Measurements from ENCODE around the gene ANKRD33B.
"Not testable (repeated sequence)": the region's sequence is repeated elsewhere in the genome, so short reads cannot be mapped to it uniquely, and the experiment has no call there.

ANKRD33B gene

DNA sequence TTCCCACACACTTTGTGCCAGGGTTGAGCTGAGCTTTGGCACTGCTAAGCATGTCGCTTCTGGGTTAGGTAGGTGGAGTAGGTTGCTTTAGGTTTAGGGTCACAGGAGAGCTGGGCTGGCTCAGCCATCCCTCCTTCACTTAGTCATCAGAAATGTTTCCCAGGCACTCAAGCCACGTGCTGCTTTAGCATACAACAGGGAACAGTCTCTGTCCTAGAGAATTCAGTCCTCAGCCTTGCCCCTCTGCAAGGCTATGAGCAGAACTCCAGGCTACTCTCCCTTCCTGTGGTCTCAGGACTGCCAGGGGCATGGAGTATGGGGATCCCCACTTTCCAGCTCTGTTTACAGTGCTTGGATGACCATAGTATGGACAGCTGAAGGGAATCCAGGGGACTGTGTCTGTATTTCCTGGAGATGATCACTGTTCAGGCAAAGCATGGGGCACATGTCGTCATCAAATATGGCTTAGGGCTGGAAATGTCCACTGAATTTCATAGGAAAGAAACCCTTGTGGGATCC, 7.5 kb upstream of the ANKRD33B start:
- no peak for FAIRE-seq

DNA sequence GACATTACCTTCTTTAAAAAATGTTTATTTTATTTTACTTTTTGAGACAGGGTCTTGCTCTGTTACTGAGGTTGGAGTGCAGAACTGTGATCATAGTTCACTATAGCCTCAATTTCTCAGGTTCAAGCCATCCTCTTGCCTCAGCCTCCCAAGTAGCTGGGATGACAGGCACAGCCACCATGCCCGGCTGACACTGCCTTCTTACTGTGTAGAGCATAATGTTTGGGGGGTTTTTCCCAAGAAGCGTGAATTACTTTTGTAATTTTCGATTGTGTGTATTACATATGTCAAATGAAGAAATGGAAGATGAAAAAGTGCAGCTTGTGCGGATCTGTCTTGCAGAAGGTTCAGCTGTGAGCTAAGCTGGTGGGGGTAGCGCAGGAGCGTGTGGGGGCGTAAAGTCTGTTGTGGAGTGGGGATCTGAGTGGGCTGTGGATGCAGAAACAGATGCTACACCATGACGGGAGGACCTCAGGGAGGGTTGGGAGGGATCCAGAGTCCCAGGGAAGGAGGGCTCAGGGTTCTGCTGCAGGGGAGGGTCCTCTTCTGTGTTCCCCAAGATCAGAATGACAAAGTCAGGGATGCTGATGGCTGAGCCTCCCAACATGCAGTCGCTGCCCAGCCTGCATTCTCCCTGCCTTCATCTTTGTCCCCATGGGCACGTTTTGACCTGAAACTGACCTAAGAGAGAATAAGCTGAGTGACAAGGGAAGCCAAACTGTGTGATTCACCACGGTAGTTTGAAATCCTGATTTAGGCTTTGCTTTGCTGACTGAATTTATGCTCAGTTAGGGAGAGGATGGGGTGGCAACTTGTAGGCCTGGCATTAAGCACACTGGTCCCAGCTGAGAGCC, 6.8 kb upstream of the ANKRD33B start:
- DNase-seq (ENCODE audit: insufficient read length, low spot score) (no peak), FAIRE-seq (no peak)

More for the DNA sequence above, 7.5 kb upstream of the ANKRD33B start:
- no peak for DNase-seq (ENCODE audit: insufficient read length, low spot score)

DNA sequence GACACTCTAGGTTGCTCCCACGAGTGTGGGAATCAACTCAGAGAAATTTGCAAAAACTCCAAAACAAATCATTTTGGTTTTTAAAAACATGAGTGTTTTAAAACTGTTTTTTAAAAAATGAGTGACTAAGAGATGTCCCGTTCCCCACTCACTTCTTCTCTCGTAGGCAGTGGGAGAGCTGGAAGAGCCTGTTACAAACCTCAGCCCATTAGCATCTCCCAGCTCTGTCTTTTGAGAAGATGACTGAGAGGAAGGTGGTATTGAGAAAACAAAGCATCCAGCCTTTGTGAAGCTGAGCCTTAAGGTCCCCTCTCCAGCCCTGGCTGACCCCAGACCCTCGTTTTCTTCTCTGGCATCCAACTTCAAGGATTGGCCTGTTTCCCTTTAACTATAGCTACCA, 4.7 kb upstream of the ANKRD33B start:
- DNase-seq (ENCODE audit: insufficient read length, low spot score) (no peak), FAIRE-seq (no peak)

DNA sequence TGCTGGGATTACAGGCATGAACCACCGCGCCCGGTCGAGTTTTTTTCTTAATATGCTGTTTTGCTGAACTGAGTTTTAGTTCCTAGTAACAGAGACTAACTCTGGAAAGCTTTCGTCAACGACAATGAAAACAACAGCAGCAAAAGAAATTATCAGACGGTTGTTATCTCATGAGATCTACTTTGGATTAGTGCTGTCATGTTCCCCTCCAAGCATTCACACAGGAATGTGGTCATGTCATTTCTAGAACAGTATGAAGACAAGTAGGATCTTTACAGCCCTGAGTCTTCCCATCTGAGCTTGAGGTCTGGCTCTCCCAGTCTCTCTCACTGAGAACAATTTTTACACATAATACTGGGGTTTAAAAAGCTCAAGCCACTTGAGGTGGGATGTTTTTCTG, 4.0 kb upstream of the ANKRD33B start:
- no peak for FAIRE-seq
- DNase-seq (ENCODE audit: insufficient read length, low spot score), result no peak

DNA sequence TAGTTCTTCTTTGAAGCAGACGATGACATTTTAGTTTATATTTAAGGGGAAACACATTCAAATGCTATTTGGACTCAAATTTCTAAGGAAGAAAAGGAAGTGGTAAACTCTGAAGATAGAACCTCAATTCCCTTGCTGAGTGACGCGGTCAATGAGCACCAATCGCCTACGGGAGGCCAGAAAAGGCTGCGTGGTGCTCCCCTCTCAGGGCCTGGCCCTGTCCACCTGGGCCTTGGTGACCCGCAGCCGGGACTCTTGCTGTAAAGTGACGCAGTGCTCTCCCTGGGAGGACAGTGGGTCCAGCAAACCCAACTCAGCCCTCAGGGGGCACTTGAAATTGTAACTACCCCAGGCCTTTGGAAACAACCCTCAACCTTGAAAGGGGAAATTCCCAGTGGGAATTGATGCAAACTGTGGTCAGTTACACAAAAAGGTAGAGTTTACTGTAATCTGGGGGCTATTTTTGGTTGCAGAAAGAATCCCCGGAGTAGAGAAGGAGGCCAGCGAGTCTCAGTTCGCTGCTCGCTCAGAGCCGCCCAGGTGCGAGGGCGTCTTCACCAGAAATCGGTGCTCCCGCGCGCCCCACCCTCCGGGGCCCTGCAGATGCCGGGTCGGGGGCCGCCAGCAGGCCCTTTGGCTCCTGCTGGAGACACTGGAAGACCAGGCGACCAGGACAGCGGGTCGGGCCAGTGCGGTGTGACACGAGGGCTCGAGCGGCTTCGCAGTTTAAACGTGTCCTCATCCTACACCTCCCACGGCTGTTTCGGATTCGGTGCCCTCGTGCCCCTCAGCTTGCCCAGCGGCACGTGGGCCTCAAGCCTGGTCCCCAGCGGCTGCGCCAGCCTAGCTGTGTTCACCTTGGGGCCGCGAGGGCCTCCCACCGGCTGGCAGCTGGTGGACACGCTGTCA, 1.4 kb upstream of the ANKRD33B start:
- FAIRE-seq (peak; percentile 58), DNase-seq (ENCODE audit: insufficient read length, low spot score) (no peak)

DNA sequence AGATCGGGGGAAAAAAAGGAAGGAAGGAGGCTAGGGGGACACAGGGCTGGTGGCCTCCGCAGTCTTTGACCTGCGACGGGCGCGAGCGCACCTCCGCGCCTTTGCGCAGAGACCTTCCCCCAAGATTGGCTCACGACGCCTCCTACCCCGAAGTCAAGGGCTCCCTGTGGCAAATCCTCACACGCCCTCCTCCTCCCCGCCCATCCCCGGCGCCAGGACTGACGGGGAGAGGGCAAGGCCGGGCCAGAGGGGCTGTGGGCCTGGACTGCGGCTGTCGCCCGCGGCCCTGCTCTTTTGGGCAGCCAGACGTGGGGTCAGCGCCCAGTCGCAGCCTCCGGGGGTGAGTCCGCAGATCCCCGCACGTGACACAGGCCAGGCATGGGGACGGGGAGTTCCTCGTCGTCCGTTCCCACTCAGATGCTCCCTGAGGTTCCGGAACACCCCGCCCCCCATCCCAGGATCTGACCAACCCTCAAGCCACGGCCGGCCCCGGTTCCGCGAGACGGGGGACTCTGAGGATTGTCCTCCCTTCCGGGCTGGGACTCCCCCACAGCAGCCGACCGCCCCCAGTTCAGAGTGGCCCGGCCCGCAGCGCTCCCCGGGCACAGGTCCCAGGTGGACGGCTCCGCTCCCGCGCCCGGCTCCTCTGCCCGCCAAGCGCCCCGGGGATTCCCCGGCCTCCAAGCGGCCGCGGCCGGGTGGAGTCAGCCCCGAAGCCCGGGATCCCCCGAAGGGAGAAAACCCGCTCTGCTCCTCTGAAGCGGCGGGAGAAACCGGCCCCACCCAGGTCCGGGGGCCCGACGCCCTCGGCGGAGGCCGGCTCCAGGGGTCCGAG, 543 bp upstream of the ANKRD33B start:
- DNase-seq (ENCODE audit: insufficient read length, low spot score) (no peak), FAIRE-seq (no peak)

DNA sequence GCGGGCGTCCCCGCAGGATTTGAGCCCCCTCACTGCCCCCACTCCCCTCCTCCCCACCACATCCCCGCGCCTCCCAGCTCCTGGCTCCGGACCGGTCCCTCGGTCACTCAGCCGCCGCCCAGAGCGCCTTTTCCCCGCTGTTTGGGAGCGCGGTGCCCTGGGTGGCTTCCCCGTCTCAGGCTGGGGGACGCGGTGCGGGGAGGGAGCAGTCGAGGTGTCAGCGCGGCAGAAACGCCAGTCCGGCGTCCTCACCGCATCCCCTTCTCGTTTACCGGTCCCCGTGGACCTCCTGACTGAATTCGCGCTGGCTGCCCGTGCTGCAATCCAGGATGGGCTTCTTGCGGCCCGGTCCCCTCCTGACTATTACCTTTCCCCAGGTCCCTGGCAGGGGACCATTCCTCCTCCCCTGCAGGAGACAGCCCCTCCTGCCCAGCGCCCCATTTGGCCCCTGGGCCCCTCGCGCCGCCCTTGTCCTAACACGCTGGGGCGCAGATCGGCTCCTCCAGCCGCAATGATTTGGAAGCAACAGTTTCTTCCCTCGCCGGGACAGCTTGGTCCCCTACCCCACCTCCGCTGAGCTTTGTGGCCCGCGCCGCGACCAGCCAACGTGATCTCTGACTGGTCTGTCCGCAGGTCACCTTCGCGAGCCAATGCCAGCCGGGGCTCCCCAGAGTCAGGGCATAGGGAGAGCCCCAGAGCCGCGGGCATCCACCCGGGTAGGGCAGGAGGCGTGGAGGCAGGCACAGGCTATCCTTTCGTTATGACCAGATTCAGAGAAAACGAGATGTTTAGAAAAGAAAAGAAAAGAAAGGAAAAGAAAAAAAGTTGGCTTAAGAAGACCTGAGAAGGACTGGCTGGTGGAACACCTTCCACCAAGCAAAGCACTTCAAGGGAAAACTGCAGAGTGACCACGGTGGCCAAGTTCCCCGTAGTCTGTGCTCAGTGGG, 1.2 kb downstream of the ANKRD33B start:
- FAIRE-seq, result no peak
- no peak for DNase-seq (ENCODE audit: insufficient read length, low spot score)

DNA sequence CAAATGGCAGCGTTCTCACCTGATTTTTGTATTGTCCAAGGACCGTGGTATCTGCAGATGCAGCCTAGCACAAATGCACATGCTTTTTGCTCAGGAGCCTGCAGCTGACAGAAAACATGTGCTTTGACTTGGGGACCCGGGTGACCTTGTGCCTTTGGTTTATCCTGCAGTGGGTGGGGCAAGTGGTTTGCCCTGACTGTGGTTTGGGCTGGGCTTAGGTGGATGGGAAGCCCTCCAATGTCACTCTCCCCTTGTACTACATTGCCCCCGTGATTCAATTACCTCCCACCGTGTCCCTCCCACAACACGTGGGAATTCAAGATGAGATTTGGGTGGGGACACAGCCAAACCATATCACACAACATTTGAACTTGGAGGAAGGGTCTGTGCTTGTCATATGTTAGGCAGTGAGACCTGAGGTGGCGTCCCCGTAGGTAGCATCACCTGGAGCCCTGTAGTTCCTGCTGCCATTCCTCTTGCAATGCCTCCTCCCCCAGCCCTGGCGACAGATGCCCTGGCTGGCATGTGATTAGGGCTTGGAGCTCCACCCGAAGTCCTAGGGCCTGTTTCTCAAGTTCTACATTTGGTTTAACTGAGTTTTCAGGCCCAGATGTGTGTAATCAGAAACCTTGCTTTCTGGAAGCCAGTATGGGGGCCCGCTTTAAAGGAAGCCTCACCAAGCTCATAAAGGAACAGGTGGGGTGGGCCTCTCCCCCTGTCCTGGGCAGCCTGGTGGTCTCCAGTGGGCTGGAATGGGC, 2.1 kb downstream of the ANKRD33B start:
- FAIRE-seq (peak; percentile 64), DNase-seq (ENCODE audit: insufficient read length, low spot score) (no peak)

DNA sequence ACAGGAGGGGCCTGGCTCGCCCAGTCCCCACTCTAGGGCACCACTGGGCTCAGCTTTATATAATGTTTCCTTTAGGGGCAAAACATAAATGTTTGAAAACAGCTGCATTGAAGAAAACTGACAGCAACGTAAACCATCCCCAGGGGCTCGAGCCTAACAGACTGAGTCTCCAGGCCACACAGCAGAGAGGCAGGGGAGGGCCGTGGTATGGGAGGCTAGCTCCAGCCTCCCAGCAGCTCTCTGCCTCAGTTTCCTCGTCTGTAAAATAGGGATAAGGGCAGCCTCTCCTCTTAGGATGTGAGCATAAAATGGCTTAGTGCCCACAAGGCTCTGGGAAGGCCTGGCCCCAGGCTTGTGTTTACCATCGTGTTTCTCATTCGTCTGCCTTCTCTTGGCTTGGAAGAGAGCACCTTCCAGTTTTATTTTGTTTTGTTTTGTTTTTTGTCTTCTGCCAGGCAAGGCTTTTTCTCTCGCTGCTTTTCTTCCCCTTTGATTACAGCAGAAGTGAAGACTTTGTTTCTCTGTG, 2.7 kb downstream of the ANKRD33B start:
- FAIRE-seq (no peak), DNase-seq (ENCODE audit: insufficient read length, low spot score) (no peak)

DNA sequence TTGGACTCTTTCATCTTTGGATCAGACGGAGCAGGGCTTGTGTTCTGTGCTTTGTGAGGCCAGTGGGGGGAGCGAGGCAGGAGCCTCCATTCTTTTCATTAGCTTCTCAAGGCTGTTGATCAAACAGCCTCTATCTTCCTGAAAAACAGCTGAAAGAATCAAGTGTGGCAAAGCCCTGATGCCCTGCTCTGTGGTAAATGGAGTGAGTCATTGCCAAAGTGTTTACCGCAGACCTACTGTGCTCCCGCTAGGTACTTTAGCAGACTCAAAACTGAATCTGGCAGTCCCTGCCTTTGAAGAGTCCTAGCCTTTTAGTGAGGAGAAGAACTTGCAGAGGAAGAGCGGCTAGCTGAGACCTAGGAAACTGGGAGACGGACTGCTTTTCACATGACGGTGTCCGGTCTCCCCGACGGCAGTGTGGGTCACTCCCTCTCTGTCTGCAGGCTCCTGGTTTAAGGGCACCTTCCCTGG, 3.3 kb downstream of the ANKRD33B start:
- no peak for DNase-seq (ENCODE audit: insufficient read length, low spot score)
- no peak for FAIRE-seq

DNA sequence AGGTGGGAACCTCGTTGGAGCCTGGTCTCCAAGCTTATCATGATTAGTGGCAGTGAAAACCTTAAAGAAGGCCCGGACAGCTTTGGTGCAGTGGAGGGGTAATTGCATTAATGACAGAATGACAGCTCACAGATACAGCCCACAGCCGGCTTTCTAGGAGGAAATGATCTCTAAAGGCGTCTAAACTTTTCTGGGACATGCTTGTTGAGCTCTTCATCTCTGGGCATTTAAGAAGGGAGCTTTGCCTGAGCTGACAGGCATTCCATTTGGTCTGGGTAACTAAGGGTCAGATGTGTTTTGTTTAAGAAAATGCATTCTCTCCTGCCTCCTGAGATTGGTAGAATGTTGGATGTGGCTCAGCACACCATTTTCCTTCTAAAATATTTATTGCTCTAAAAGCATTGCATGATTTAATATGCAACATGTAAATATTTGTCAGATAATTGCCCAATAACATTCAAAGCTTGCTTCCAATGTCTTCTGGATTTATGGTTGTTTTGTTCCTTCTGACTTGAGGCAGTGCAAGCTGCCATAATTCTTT, 4.0 kb downstream of the ANKRD33B start:
- DNase-seq (ENCODE audit: insufficient read length, low spot score), result no peak
- peak; percentile 18 for FAIRE-seq

DNA sequence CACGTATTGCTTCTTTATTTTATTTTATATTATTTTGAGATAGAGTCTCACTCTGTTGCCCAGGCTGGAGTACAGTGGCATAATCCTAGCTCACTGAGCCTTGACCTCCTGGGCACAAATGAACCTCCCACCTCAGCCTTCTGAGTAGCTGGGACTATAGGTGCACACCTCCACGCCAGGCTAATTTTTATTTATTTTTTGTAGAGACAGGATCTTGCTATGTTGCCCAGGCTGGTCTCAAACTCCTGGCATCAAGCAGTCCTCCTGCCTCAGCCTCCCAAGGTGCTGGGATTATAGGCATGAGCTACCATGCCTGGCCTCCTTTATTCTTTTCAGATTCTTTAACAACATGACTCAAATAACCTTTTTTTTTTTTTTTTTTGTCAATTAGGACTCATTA, 6.7 kb downstream of the ANKRD33B start:
- DNase-seq (ENCODE audit: insufficient read length, low spot score); FAIRE-seq: not testable (repeated sequence)

DNA sequence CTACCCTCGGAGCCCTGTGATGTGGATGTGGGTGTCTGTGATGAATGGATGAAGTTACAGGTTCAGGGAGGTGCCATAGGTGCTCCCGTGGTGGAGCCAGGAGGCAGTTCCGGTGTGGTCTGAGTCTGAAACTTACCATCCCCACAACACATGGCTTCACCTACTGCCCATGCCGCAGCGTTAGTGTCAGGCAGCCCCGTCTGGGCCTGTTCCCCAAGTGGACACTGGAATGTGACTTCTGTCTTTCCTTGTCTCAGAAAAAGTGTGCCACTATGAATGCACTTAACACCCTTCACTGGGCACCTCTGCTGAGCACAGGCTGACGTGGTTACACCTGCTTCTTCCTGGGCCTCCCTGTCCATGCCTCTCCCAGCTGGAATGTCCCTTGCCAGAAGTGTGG, 8.6 kb downstream of the ANKRD33B start:
- no peak for FAIRE-seq
- DNase-seq (ENCODE audit: insufficient read length, low spot score), result no peak

DNA sequence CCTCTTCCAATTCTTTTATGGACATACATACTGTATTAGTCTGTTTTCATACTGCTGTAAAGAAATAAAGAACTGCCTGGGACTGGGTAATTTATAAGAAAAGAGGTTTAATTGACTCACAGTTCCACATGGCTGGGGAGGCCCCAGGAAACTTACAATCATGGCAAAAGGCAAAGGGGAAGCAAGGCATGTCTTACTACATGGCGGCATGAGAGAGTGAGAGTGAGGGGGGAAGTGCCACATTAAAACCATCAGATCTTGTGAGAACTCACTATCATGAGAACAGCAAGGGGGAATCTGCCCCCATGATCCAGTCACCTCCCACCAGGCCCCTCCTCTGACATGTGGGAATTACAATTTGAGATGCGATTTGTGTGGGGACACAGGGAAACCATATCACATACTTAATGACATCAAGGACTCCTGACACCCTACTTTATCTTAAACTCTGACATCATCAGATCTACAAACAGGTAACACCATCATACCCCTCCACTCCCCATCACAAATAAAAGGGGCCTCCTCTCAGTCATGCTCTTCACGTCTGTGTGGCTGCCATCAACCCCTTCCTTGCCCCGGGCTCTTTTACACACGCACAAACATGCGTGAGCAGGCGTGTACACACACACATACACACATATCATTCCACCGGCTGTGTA, 9.7 kb downstream of the ANKRD33B start:
- no peak for FAIRE-seq
- no peak for DNase-seq (ENCODE audit: insufficient read length, low spot score)

DNA sequence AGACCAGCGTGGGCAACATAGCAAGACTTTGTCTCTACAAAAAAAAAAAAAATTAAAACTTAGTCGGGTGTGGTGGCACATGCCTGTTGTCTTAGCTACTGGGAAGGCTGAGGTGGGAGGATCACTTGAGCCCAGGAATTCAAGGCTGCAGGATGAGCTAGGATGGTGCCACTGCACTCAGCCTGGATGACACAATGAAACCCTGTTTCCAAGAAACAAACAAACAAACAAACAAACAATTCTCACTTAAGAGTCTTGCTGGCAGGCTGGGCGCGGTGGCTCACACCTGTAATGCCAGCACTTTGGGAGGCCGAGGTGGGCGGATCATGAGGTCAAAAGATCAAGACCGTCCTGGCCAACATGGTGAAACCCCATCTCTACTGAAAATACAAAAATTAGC, 11.0 kb downstream of the ANKRD33B start:
- DNase-seq (ENCODE audit: insufficient read length, low spot score); FAIRE-seq: not testable (repeated sequence)

DNA sequence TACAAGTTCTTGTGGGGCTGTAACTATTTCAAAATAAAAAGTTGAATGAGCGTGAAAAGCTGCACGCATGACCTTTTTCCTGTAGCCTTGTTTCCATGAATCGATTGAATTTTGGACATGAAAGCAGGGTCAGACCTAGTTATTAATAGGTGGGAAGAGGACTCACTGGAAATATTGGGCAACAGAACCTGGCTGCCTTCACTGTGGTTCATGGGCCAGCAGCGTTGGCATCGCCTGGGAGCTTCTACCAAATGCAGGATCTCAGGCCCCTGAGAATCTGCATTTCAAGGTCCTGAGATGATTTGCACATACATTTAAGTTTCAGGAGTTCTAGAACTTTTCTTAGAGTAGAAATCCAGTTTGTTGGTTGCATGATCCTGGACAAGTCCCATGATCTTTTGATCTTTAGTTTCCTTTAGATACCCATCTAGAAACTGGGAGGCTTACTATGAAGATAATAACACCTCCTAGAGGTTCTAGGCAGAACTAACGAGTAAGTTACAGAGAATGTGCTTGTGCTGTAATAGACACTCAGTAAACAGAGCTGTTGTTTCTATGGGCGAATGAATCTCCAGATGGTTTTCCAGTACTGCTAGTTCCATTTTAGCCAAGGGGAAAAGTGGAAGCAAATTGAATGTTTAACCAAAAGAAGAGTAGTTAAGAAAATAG, 12.4 kb downstream of the ANKRD33B start:
- DNase-seq (ENCODE audit: insufficient read length, low spot score) (no peak), FAIRE-seq (peak; percentile 18)

DNA sequence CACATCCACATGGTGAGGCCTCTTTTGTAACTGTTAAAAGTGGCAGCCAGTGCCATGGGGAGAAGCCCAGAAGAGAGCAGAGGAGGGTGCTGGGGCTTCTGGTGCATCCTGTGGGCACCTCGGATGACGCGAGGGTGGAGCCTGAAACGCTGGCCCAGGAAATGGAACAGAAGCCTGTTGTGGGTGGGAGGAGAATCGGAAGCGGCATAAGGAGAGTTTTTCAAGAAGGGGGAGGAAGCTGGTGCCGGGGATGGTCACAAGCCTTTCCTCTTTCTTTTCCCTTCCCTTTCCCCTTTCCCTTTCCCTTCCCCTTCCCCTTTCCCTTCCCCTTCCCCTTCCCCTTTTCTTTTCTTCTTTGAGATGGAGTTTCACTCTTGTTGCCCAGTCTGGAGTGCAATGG, 12.9 kb downstream of the ANKRD33B start:
- no peak for DNase-seq (ENCODE audit: insufficient read length, low spot score)
- FAIRE-seq, result no peak

Measured in GM19239 (cell line).